Lung (tissue), 12 donors: ENCODE results near the gene EIF1. TPM values are rescaled to one million over a fixed set of nuclear protein-coding genes. Genes with fewer than 3 reads are reported as not detected.

Experiments used
- ATAC-seq: fragments of 200-7000 bp; cut with Tn5 transposase; one replicate; pipeline ENCODE4 v1.9.1; 2020; ENCODE audit warnings: moderate number of reproducible peaks; ENCODE audit not compliant: insufficient read depth, low FRiP score
- DNase-seq, 3 donors: peaks; one replicate each; pipeline ENCODE4 v3.0.0-alpha.2; 2013 to 2017
- H3K27ac ChIP-seq, 2 donors: one replicate each; pipeline ENCODE4 v1.5.1; 2013; ENCODE audit warnings: mild to moderate bottlenecking in 2 of 2, moderate library complexity in 2 of 2, control low read depth in 1 of 2, inconsistent platforms in 1 of 2, low read depth in 1 of 2, low read length in 1 of 2
- H3K27me3 ChIP-seq, 3 donors: one replicate each; pipeline ENCODE4 v1.5.1; 2013; ENCODE audit warnings: low read length in 2 of 3; ENCODE audit not compliant: control insufficient read depth in 3 of 3, insufficient read depth in 3 of 3
- H3K36me3 ChIP-seq, 4 donors: one replicate each; pipeline ENCODE4 v1.5.1; 2013; ENCODE audit warnings: low read length in 4 of 4, mild to moderate bottlenecking in 1 of 4, moderate library complexity in 1 of 4; ENCODE audit not compliant: control insufficient read depth in 4 of 4, insufficient read depth in 4 of 4
- H3K4me1 ChIP-seq, 5 donors: one replicate each; pipeline ENCODE4 v1.5.1; 2013; ENCODE audit warnings: low read length in 5 of 5, mild to moderate bottlenecking in 2 of 5, moderate library complexity in 1 of 5; ENCODE audit not compliant: control insufficient read depth in 5 of 5, insufficient read depth in 5 of 5
- H3K4me3 ChIP-seq: one replicate; pipeline ENCODE4 v1.5.1; 2013; ENCODE audit warnings: mild to moderate bottlenecking, control low read depth, moderate library complexity
- H3K9ac ChIP-seq, 2 donors: one replicate each; pipeline ENCODE4 v1.5.1; 2013; ENCODE audit warnings: low read length in 2 of 2, control low read depth in 1 of 2; ENCODE audit not compliant: insufficient read depth in 1 of 2
- H3K9me3 ChIP-seq, 4 donors: one replicate each; pipeline ENCODE4 v1.5.1; 2013; ENCODE audit warnings: low read length in 3 of 4, mild to moderate bottlenecking in 1 of 4, moderate library complexity in 1 of 4; ENCODE audit not compliant: control insufficient read depth in 4 of 4, insufficient read depth in 3 of 4
- CTCF ChIP-seq: IDR thresholded peaks from 2 replicates; pipeline ENCODE4 v1.5.1; 2012; ENCODE audit warnings: mild to moderate bottlenecking; ENCODE audit errors: control extremely low read depth, extremely low read depth
- WGBS, 2 donors: extraction: QIAGEN DNeasy Blood & Tissue Kit; methylation state at CpG; one replicate each; pipeline ENCODE4 v1.1.7; 2013; 5-methylcytosine and 5-hydroxymethylcytosine counted together
- polyA plus RNA-seq, 2 donors: library from polyadenylated mRNA; stranded (reverse); fragments of 200-250 nt; gene quantifications; one replicate each; pipeline ENCODE4 v1.2.1, GENCODE V29; 2013
- total RNA-seq, 2 donors: library from RNA; depleted of rRNA in 1 of 2; stranded (reverse); fragments of >200 nt in 1 of 2; gene quantifications; one replicate each; pipeline ENCODE4 v1.2.1, GENCODE V29; 2014 to 2021
- donor health status: control.
- donor health status: control.
- donor health status: Bipolar disorder and iron deficiency.
- donor health status: healthy.
- donor health status: DM: yes; HTN: yes; CAD: no.

EIF1 gene
- total and polyA plus RNA-seq, 4 donors, result 381 to 872 (median 676) TPM

GRCh38 chr17:41690497-41690896 is 1.8 kb downstream of the EIF1 start:
- Histone ChIP-seq H3K27ac (no peak overlapping the region), H3K4me3 (no peak overlapping the region), H3K9me3 (no peaks in the 10 kb centered on the region), H3K9ac (peak overlapping the region in 1 of 2 donors; percentile 97), H3K36me3 (peaks cover 32 to 43% (median 39%) of the 10 kb centered on the region in 4 donors), H3K4me1 (peaks cover 0 to 17% (median 5%) of the 10 kb centered on the region in 5 donors), H3K27me3 (no peaks in the 10 kb centered on the region)
- ATAC-seq (no peak), DNase-seq (no peak)
- WGBS, 2 donors, result 70 to 92% methylated on average over 2 of the region's 2 CpGs
- no peak for TF ChIP-seq CTCF

- TF ChIP-seq CTCF, result no peak
- H3K9ac ChIP-seq, result no peak overlapping the region
- 78 to 89% methylated on average over 10 of the region's 10 CpGs for WGBS, 2 donors
- H3K27me3 ChIP-seq, result no peaks in the 10 kb centered on the region
- no peak overlapping the region for H3K27ac ChIP-seq
- peaks cover 0 to 19% (median 8%) of the 10 kb centered on the region in 5 donors for H3K4me1 ChIP-seq
- ATAC-seq, result no peak
- no peak overlapping the region for H3K4me3 ChIP-seq
- DNase-seq, result no peak
- peaks cover 32 to 43% (median 39%) of the 10 kb centered on the region in 4 donors for H3K36me3 ChIP-seq
- no peaks in the 10 kb centered on the region for H3K9me3 ChIP-seq
Measured at GRCh38 chr17:41691031-41691777, 2.5 kb downstream of the EIF1 start.

GRCh38 chr17:41692722-41693521 is 4.2 kb downstream of the EIF1 start:
- Histone ChIP-seq H3K9ac (no peak overlapping the region), H3K27ac (peak overlapping the region in 1 of 2 donors; percentile 39), H3K4me3 (no peak overlapping the region), H3K4me1 (peaks cover 1 to 26% (median 11%) of the 10 kb centered on the region in 5 donors), H3K36me3 (peaks cover 32 to 43% (median 39%) of the 10 kb centered on the region in 4 donors), H3K9me3 (no peaks in the 10 kb centered on the region), H3K27me3 (no peaks in the 10 kb centered on the region)
- DNase-seq (no peak), ATAC-seq (no peak)
- no peak for TF ChIP-seq CTCF
- WGBS, 2 donors, result 91 to 93% methylated on average over 11 of the region's 11 CpGs
